ENCODE measurements around the gene ATPAF2. TPM values are rescaled to one million over a fixed set of nuclear protein-coding genes. Genes with fewer than 3 reads are reported as not detected.

ATPAF2 gene
- total RNA-seq, 4 donors from 2014 or later, result 7.9 to 166 (median 20.6) TPM

- TF ChIP-seq POLR2A (IDR thresholded peaks at IDR 0.05), result no peak
- TF ChIP-seq, protein P1, sequence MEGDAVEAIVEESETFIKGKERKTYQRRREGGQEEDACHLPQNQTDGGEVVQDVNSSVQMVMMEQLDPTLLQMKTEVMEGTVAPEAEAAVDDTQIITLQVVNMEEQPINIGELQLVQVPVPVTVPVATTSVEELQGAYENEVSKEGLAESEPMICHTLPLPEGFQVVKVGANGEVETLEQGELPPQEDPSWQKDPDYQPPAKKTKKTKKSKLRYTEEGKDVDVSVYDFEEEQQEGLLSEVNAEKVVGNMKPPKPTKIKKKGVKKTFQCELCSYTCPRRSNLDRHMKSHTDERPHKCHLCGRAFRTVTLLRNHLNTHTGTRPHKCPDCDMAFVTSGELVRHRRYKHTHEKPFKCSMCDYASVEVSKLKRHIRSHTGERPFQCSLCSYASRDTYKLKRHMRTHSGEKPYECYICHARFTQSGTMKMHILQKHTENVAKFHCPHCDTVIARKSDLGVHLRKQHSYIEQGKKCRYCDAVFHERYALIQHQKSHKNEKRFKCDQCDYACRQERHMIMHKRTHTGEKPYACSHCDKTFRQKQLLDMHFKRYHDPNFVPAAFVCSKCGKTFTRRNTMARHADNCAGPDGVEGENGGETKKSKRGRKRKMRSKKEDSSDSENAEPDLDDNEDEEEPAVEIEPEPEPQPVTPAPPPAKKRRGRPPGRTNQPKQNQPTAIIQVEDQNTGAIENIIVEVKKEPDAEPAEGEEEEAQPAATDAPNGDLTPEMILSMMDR (IDR thresholded peaks at IDR 0.05), result no peak
- H3K4me1 ChIP-seq, result peaks cover 3 to 8% of the 10 kb centered on the region in 2 donors
- no peak for DNase-seq
- peak overlapping the region; percentile 54 to 62 for H3K4me3 ChIP-seq
- no peaks in the 10 kb centered on the region for H3K9me3 ChIP-seq
- intact Hi-C loops (cut with DNase I; ENCODE audit: low total_unique reads), result no loop called here
- H3K27me3 ChIP-seq, result no peaks in the 10 kb centered on the region
- H3K36me3 ChIP-seq, result no peaks in the 10 kb centered on the region
- H3K27ac ChIP-seq, result peak overlapping the region; percentile 40 to 62
Measured at GRCh38 chr17:17972952-17973254, 66.1 kb downstream of the ATPAF2 start.

DNA sequence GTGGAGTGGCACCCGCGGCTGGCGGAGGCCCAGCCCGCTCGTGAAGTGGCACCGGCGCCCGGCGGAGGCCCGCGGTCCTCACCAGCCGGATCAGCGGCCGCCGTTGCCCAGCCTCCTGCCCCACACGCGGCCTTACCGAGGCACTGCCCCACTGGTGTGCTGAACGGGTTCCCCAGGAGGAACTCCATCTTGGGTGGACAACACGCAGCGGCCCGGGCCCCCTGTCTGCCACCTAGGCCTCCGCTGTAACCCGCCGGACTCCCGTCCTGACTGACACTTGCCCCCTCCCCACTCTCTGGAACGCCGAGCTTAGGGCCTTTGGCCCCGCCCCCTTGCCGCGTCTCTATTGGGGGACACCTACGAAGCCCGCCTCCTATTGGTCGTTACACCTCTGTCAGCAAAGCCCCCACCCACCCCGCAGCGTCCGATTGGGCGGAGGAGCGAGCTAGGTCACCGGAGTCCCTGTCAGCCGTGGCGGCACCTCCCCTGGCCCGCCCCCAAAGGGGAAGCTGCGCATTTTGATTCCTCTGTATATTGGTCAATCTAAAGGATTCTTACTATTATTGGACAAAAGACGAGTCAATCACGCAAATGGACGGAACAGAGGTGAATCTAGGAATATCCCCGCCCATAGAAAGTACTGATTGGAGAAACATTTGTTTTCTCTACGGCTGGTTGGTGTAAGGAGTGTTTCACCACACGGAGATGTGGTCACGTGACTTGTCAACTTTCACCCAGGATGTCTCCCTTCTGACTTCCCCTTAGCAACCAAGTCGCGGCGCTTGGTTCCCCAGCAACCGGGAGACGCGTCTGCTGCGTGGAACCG is 66.6 kb downstream of the ATPAF2 start, which contains the start of the genes DRC3 and TOM1L2:
Gene DRC3, plus strand, starts transcription at position 737 of the 826 bp plus-strand sequence. CDS start 4,737 bp downstream, outside the sequence.
Gene TOM1L2, minus strand, starts transcription at position 275 of the 826 bp plus-strand sequence. Its CDS starts 87 bp downstream, at position 188.
- peak within 1 kb of the TSS; percentile 76 to 82 for H3K4me3 ChIP-seq
- DNase-seq, result peak; percentile 100
- intact Hi-C loops (cut with DNase I; ENCODE audit: low total_unique reads), result no loop called here
- peaks cover 3 to 8% of the 10 kb centered on the region in 2 donors for H3K4me1 ChIP-seq
- H3K27ac ChIP-seq, result peak within 1 kb of the TSS; percentile 72 to 89
- TF ChIP-seq, protein P1 (IDR thresholded peaks at IDR 0.05), result peak in 2 of 4 experiments; percentile 37 to 48
- peak; percentile 87 to 90 for TF ChIP-seq POLR2A (IDR thresholded peaks at IDR 0.05)
- no peaks in the 10 kb centered on the region for H3K9me3 ChIP-seq
- no peaks in the 10 kb centered on the region for H3K27me3 ChIP-seq
- H3K36me3 ChIP-seq, result no peaks in the 10 kb centered on the region

- peaks cover 3 to 8% of the 10 kb centered on the region in 2 donors for H3K4me1 ChIP-seq
- intact Hi-C loops (cut with DNase I; ENCODE audit: low total_unique reads), result no loop called here
- H3K27me3 ChIP-seq, result no peaks in the 10 kb centered on the region
- peak overlapping the region; percentile 72 to 89 for H3K27ac ChIP-seq
- H3K9me3 ChIP-seq, result no peaks in the 10 kb centered on the region
- no peaks in the 10 kb centered on the region for H3K36me3 ChIP-seq
- DNase-seq, result peak; percentile 26 to 40
- peak overlapping the region; percentile 76 to 82 for H3K4me3 ChIP-seq
- TF ChIP-seq, protein P1 (IDR thresholded peaks at IDR 0.05), result no peak
- TF ChIP-seq POLR2A (IDR thresholded peaks at IDR 0.05), result no peak
Measured at GRCh38 chr17:17971431-17972125, 67.4 kb downstream of the ATPAF2 start.

DNA sequence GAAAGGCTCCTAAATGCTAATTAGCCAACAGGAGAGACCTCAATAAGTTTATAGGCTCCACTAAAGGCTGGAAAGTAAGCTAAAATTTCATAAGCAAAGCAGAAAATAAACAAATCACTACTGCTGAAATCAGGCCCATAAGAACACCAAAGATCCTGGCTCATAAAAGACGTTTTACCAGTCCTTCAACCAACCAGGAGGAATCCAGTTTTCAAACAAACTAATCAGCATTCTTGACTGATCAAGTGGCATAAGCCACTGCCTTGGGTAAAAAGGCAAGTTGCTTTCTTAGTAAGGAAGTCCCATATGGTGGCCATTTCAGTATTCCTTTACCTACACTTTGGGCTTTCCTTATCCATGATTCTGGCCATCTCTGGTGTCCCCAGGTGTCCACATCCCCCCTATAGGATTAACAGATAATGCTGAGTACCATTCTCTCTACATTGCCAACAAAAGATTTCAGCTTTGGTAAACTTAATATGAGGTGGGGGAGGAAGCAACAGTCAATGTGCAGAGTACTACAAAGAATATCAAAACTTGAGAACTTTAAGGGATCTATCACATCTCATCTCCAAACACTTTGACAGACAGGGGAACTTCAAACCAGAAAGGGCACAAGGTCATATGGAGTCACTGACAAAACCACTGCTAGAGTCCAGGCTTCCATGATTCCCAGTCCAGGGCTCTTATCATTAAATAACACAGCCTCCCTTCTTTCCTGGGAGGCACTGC is 68.1 kb downstream of the ATPAF2 start:
- no peak for DNase-seq
- peaks cover 3 to 8% of the 10 kb centered on the region in 2 donors for H3K4me1 ChIP-seq
- H3K4me3 ChIP-seq, result peak overlapping the region; percentile 76 to 82
- H3K36me3 ChIP-seq, result no peaks in the 10 kb centered on the region
- intact Hi-C loops (cut with DNase I; ENCODE audit: low total_unique reads), result no loop called here
- peak overlapping the region in 1 of 2 donors; percentile 89 for H3K27ac ChIP-seq
- no peaks in the 10 kb centered on the region for H3K27me3 ChIP-seq
- TF ChIP-seq, protein P1 (IDR thresholded peaks at IDR 0.05), result no peak
- no peak for TF ChIP-seq POLR2A (IDR thresholded peaks at IDR 0.05)
- no peaks in the 10 kb centered on the region for H3K9me3 ChIP-seq

Other genes starting within 250 kb of the ATPAF2 start
- gene SREBF1, start 202.2 kb downstream of the ATPAF2 start, total RNA-seq, result 10 to 100 TPM; 24.8 to 94.6 (median 31.5) TPM
- gene TOM1L2, start 66.8 kb downstream of the ATPAF2 start, total RNA-seq, result 10 to 100 TPM; 15.6 to 85.9 (median 34.9) TPM
- gene DRC3, start 66.3 kb downstream of the ATPAF2 start, total RNA-seq, result 10 to 100 TPM in 3 of 4 donors, 1 to 10 TPM in 1; 7.7 to 18.5 (median 13.6) TPM
- 10 to 100 TPM in 3 of 4 donors, 1 to 10 TPM in 1; 2.6 to 22.1 (median 13.4) TPM for gene GID4, start 240 bp upstream of the ATPAF2 start, total RNA-seq
- 10 to 100 TPM; 33.0 to 45.6 (median 41.4) TPM for gene DRG2, start 48.8 kb upstream of the ATPAF2 start, total RNA-seq
- gene MYO15A, start 69.6 kb upstream of the ATPAF2 start, total RNA-seq, result 1 to 10 TPM in 3 of 4 donors, not detected in 1; 1.5 to 8.1 (median 2.9) TPM
- gene ALKBH5, start 144.7 kb upstream of the ATPAF2 start, total RNA-seq, result 100 to 1,000 TPM in 2 of 4 donors, 10 to 100 TPM in 2; 66.5 to 136 (median 98.5) TPM
- 10 to 100 TPM in 3 of 4 donors, 1 to 10 TPM in 1; 7.6 to 72.0 (median 23.1) TPM for gene LLGL1, start 186.5 kb upstream of the ATPAF2 start, total RNA-seq
- gene FLII, start 219.6 kb upstream of the ATPAF2 start, total RNA-seq, result 100 to 1,000 TPM in 3 of 4 donors, 10 to 100 TPM in 1; 93.0 to 307 (median 144) TPM
- 10 to 100 TPM; 12.8 to 34.5 (median 18.1) TPM for gene MIEF2, start 221.5 kb upstream of the ATPAF2 start, total RNA-seq